ENCODE measurements around the gene MAPKAP1.

MAPKAP1 gene

DNA sequence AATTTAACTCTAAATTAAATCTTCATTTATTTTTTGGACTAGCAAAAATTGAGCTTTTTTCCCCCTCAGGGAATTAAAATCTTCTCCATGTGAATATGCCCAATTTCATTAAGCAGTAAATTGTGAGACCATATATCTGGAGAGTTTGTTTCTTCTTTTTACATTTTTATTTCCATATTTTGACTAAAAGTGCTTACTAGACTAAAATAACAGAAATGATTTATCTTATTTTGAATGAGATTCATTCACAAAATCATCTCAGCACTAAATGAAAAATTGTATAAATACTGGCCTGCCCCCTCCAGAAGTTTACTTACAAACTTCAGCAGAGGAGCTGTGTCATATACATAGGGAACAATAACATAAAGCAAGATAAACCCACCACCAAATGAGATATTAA, 26.6 kb downstream of the MAPKAP1 start:
- H3K4me3 ChIP-seq (ENCODE audit: low read length): no peak overlapping the region
- no peak for TF ChIP-seq CTCF (IDR thresholded peaks at IDR 0.05; ENCODE audit: insufficient read depth, low read depth, low read length, missing control alignments)
- no peak for DNase-seq (ENCODE audit: low read depth)

DNA sequence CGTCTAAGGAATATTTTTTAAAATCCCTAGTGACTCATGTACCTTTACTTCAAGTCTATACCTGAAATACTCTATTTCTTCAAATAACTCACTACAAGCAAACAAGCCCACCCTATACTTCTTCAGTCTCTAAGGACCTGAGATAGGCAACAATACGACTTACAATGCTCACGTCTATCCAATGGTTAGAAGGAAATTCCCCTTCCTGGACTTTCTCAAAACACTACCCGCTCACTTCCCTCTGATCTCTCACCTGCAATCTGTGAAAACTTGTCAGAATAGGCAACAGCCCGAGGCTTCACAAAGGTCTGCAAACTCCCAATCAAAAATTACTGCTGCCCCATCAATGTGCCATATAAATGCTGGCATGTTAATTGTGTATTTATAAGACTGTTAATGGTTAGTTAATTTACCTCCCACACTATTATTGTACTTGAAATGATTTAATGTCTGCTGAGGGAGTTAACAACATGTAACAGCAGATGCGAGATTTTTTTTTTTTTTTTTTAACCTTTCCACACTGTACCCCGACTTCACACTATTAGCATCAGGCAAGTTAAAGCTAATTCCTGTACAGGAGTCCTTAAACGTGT, 27.3 kb downstream of the MAPKAP1 start:
- no peak for TF ChIP-seq CTCF (IDR thresholded peaks at IDR 0.05; ENCODE audit: insufficient read depth, low read depth, low read length, missing control alignments)
- DNase-seq (ENCODE audit: low read depth): peak; percentile 39
- no peak overlapping the region for H3K4me3 ChIP-seq (ENCODE audit: low read length)

GRCh38 chr9:125674981-125675973, 31.7 kb downstream of the MAPKAP1 start:
- TF ChIP-seq CTCF (IDR thresholded peaks at IDR 0.05; ENCODE audit: insufficient read depth, low read depth, low read length, missing control alignments): no peak
- no peak overlapping the region for H3K4me3 ChIP-seq (ENCODE audit: low read length)

DNA sequence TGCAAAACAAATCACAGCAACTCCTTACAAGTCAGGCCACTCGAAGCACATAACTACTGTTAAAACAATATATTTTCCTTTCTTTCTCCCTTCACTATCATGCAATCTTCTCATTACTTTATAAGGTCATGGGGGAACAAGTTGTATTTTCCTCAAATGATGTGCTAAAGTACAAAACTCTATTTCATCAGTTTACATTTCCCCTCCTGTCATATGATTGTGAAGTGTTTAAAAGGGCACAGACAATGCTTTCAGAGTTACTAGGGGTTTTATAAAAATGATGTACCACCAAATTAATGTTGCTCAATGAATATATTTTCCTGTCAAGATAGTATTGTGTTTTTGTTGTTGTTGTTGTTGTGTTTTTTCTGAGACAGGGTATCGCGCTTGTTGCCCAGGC, 34.1 kb downstream of the MAPKAP1 start:
- H3K4me3 ChIP-seq (ENCODE audit: low read length): no peak overlapping the region
- TF ChIP-seq CTCF (IDR thresholded peaks at IDR 0.05; ENCODE audit: insufficient read depth, low read depth, low read length, missing control alignments): no peak
- no peak for DNase-seq (ENCODE audit: low read depth)

More at GRCh38 chr9:125674981-125675973, 31.7 kb downstream of the MAPKAP1 start:
- peak; percentile 67 for DNase-seq (ENCODE audit: low read depth)

- peak; percentile 76 for DNase-seq (ENCODE audit: low read depth)
- no peak for TF ChIP-seq CTCF (IDR thresholded peaks at IDR 0.05; ENCODE audit: insufficient read depth, low read depth, low read length, missing control alignments)
- no peak overlapping the region for H3K4me3 ChIP-seq (ENCODE audit: low read length)
Measured at GRCh38 chr9:125663127-125663526, 43.9 kb downstream of the MAPKAP1 start.

- no peak overlapping the region for H3K4me3 ChIP-seq (ENCODE audit: low read length)
- TF ChIP-seq CTCF (IDR thresholded peaks at IDR 0.05; ENCODE audit: insufficient read depth, low read depth, low read length, missing control alignments): no peak
- no peak for DNase-seq (ENCODE audit: low read depth)
Measured at GRCh38 chr9:125660557-125660956, 46.5 kb downstream of the MAPKAP1 start.
